ENCODE results near the gene MYMX.

DNA sequence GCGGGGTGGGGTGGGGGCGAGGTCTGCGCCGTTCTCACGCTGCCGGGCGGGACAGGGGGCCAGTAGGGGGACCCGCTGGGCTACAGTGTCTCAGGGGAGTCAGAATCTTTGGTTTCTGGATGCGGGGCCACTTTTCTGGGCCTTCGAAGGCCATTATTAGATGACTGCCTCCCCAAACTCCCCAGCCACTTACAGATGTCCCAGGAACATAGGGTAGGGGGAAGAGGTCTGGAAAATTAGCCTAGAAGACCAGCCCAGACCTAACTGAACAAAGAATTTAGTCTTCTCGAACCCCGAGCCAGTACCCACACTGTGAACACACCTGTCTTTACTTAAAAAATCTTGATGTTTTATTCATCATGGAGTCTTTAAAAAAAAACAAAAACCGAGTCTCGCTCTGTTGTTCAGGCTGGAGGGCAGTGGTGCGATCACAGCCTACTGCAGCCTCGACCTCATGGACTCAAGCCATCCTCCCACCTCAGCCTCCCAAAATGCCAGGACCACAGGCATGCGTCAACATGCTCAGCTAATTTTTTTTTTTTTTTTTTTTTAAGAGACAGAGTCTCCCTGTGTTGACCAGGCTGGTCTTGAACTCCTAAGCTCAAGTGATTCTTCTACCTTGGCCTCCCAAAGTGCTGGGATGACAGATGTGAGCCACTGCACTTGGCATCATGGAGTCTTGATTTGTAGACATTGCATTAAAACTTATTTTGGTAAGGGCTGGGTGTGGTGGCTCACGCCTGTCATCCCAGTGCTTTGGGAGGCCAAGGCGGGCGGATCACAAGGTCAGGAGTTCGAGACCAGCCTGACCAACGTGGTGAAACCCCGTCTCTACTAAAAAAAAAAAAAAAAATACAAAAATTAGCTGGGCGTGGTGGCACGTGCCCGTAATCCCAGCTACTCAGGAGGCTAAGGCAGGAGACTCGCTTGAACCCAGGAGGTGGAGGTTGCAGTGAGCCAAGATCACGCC, 3.4 kb downstream of the MYMX start:
- TF ChIP-seq, protein P1, sequence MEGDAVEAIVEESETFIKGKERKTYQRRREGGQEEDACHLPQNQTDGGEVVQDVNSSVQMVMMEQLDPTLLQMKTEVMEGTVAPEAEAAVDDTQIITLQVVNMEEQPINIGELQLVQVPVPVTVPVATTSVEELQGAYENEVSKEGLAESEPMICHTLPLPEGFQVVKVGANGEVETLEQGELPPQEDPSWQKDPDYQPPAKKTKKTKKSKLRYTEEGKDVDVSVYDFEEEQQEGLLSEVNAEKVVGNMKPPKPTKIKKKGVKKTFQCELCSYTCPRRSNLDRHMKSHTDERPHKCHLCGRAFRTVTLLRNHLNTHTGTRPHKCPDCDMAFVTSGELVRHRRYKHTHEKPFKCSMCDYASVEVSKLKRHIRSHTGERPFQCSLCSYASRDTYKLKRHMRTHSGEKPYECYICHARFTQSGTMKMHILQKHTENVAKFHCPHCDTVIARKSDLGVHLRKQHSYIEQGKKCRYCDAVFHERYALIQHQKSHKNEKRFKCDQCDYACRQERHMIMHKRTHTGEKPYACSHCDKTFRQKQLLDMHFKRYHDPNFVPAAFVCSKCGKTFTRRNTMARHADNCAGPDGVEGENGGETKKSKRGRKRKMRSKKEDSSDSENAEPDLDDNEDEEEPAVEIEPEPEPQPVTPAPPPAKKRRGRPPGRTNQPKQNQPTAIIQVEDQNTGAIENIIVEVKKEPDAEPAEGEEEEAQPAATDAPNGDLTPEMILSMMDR (conservative IDR thresholded peaks at IDR 0.05; ENCODE audit: low read depth, low read length), result no peak
- no peak for TF ChIP-seq EZH2phosphoT487 (IDR thresholded peaks at IDR 0.05; ENCODE audit: borderline replicate concordance, low read length)

All from PC-3 (cell line).